ENCODE data around the gene ZSCAN20.

Gene ZSCAN20

GRCh38 chr1:33472269-33472980 lies at the start of gene ZSCAN20:
ZSCAN20 (plus strand) TSS chr1:33472645; CDS start chr1:33479289, 6,644 bp downstream.
- DNase-seq, result peak; percentile 99

GRCh38 chr1:33424205-33424604 lies 48.2 kb upstream of the ZSCAN20 start:
- DNase-seq, result no peak

- no peak for DNase-seq
Observed at GRCh38 chr1:33424610-33425009, 47.8 kb upstream of the ZSCAN20 start.

- no peak for DNase-seq
Observed at GRCh38 chr1:33425900-33426299, 46.5 kb upstream of the ZSCAN20 start.

- DNase-seq, result no peak
Observed at GRCh38 chr1:33426916-33427315, 45.5 kb upstream of the ZSCAN20 start.

- DNase-seq, result no peak
Observed at GRCh38 chr1:33428661-33429060, 43.8 kb upstream of the ZSCAN20 start.

GRCh38 chr1:33429332-33429731 lies 43.1 kb upstream of the ZSCAN20 start:
- no peak for DNase-seq

- DNase-seq, result no peak
Observed at GRCh38 chr1:33429856-33430691, 42.4 kb upstream of the ZSCAN20 start.

GRCh38 chr1:33430692-33431593 lies 41.5 kb upstream of the ZSCAN20 start, which contains the start of gene PHC2:
PHC2 (minus strand) TSS chr1:33431095; CDS start chr1:33375539, 55,556 bp downstream.
- peak; percentile 97 for DNase-seq

GRCh38 chr1:33433509-33434362 lies 38.7 kb upstream of the ZSCAN20 start:
- DNase-seq, result peak; percentile 48

GRCh38 chr1:33434363-33434750 lies 38.1 kb upstream of the ZSCAN20 start:
- DNase-seq, result no peak

GRCh38 chr1:33435096-33435820 lies 37.2 kb upstream of the ZSCAN20 start:
- DNase-seq, result no peak

- no peak for DNase-seq
Observed at GRCh38 chr1:33436557-33437285, 35.7 kb upstream of the ZSCAN20 start.

- DNase-seq, result no peak
Observed at GRCh38 chr1:33438364-33439160, 33.9 kb upstream of the ZSCAN20 start.

- DNase-seq, result no peak
Observed at GRCh38 chr1:33439662-33440061, 32.8 kb upstream of the ZSCAN20 start.

- DNase-seq, result no peak
Observed at GRCh38 chr1:33441088-33441745, 31.2 kb upstream of the ZSCAN20 start.

GRCh38 chr1:33442141-33442540 lies 30.3 kb upstream of the ZSCAN20 start:
- DNase-seq, result no peak

- DNase-seq, result no peak
Observed at GRCh38 chr1:33443080-33443704, 29.3 kb upstream of the ZSCAN20 start.
